Raji (cell line): ENCODE measurements around the gene LY86.

Experiments
- POLR2A ChIP-seq: IDR thresholded peaks from 2 replicates; pipeline ENCODE4 v1.6.1; 2011; ENCODE audit warnings: low read depth, low read length, control low read depth; ENCODE audit not compliant: insufficient read depth

LY86 gene

GRCh38 chr6:6626187-6626586 lies 37.7 kb downstream of the LY86 start:
- no peak for TF ChIP-seq POLR2A

- TF ChIP-seq POLR2A = no peak
These were observed 40.9 kb downstream of the LY86 start for GRCh38 chr6:6629402-6629801.

- no peak for TF ChIP-seq POLR2A
These were observed 42.5 kb downstream of the LY86 start for GRCh38 chr6:6631053-6631452.

GRCh38 chr6:6631534-6632276 lies 43.2 kb downstream of the LY86 start:
- no peak for TF ChIP-seq POLR2A

- TF ChIP-seq POLR2A = no peak
These were observed 45.6 kb downstream of the LY86 start for GRCh38 chr6:6633898-6634734.

GRCh38 chr6:6634735-6635075 lies 46.2 kb downstream of the LY86 start:
- TF ChIP-seq POLR2A = no peak

- no peak for TF ChIP-seq POLR2A
These were observed 46.8 kb downstream of the LY86 start for GRCh38 chr6:6635291-6635690.

- TF ChIP-seq POLR2A = no peak
These were observed 47.3 kb downstream of the LY86 start for GRCh38 chr6:6635869-6636268.

GRCh38 chr6:6639572-6639971 lies 51.1 kb downstream of the LY86 start:
- no peak for TF ChIP-seq POLR2A

- TF ChIP-seq POLR2A = no peak
These were observed 52.4 kb downstream of the LY86 start for GRCh38 chr6:6640926-6641325.

- TF ChIP-seq POLR2A = no peak
These were observed 54.9 kb downstream of the LY86 start for GRCh38 chr6:6643398-6643797.

- TF ChIP-seq POLR2A = no peak
These were observed 56.9 kb downstream of the LY86 start for GRCh38 chr6:6645261-6645917.

- no peak for TF ChIP-seq POLR2A
These were observed 57.9 kb downstream of the LY86 start for GRCh38 chr6:6646384-6646783.

GRCh38 chr6:6646859-6647258 lies 58.3 kb downstream of the LY86 start:
- no peak for TF ChIP-seq POLR2A

GRCh38 chr6:6648692-6649343 lies 60.3 kb downstream of the LY86 start:
- TF ChIP-seq POLR2A = no peak

- no peak for TF ChIP-seq POLR2A
These were observed 61.4 kb downstream of the LY86 start for GRCh38 chr6:6649824-6650349.

- TF ChIP-seq POLR2A = no peak
These were observed 62.3 kb downstream of the LY86 start for GRCh38 chr6:6650839-6651238.
